Ovary (tissue), 3 donors: Measurements from ENCODE around the gene FNBP1.

ENCODE experiments used
- EP300 ChIP-seq: sonication (generic); formaldehyde crosslinking; IDR thresholded peaks from one replicate; pipeline ENCODE4 v1.6.1; 2017; ENCODE audit warnings: antibody characterized with exemption
- POLR2A ChIP-seq: fragments of 450-650 bp; IDR thresholded peaks from one replicate; pipeline ENCODE4 v1.6.1; 2017; ENCODE audit warnings: antibody characterized with exemption, mild to moderate bottlenecking, moderate library complexity
- TF ChIP-seq, protein P1 (sequence below), 3 donors: fragments of 450-650 bp in 2 of 3; fragments of 200-600 bp in 1 of 3; IDR thresholded peaks; one replicate each; pipeline versions ENCODE4 v1.5.1 to v1.8.0; 2016 to 2022; ENCODE audit warnings: antibody characterized with exemption in 3 of 3, mild to moderate bottlenecking in 1 of 3
- donor health status: DM: no; HTN: no; CAD: no.

DNA sequence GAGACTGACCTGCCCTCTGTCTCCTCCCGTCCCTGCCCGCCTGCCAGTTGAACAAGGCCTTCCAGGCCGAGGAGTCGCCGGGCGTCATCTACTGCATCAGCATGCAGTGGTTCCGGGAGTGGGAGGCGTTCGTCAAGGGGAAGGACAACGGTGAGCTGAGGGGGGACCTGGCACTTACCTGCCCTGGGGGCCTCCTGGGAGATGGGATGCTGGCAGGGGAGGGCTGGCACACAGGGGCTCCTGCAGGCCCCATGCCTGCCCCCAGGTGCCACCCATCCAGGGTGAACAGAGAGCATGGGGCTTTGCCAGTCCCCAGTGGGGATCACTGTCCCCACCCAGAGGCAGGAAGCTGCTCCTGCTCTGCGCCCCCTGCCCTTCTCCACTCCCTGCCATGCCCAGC is 164.7 kb downstream of the FNBP1 start:
- TF ChIP-seq, protein P1, sequence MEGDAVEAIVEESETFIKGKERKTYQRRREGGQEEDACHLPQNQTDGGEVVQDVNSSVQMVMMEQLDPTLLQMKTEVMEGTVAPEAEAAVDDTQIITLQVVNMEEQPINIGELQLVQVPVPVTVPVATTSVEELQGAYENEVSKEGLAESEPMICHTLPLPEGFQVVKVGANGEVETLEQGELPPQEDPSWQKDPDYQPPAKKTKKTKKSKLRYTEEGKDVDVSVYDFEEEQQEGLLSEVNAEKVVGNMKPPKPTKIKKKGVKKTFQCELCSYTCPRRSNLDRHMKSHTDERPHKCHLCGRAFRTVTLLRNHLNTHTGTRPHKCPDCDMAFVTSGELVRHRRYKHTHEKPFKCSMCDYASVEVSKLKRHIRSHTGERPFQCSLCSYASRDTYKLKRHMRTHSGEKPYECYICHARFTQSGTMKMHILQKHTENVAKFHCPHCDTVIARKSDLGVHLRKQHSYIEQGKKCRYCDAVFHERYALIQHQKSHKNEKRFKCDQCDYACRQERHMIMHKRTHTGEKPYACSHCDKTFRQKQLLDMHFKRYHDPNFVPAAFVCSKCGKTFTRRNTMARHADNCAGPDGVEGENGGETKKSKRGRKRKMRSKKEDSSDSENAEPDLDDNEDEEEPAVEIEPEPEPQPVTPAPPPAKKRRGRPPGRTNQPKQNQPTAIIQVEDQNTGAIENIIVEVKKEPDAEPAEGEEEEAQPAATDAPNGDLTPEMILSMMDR (IDR thresholded peaks at IDR 0.05), result no peak
- no peak for TF ChIP-seq POLR2A
- no peak for TF ChIP-seq EP300
